OCI-LY7 (cell line): Measurements from ENCODE around the gene RIOK1.

Source experiments
- EZH2phosphoT487 ChIP-seq: fragments of 200-600 bp; sonication (generic); IDR thresholded peaks from 2 replicates; pipeline ENCODE4 v1.6.1; 2018; ENCODE audit warnings: low read depth, borderline replicate concordance, mild to moderate bottlenecking, mixed run types, antibody characterized with exemption, low read length, moderate library complexity, mixed read lengths
- TF ChIP-seq, protein P1 (sequence below): fragments of 200-600 bp; sonication (generic); conservative IDR thresholded peaks from 2 replicates; pipeline ENCODE4 v1.5.1; 2014; ENCODE audit warnings: mild to moderate bottlenecking, antibody characterized with exemption, low read length, moderate library complexity, mixed read lengths

DNA sequence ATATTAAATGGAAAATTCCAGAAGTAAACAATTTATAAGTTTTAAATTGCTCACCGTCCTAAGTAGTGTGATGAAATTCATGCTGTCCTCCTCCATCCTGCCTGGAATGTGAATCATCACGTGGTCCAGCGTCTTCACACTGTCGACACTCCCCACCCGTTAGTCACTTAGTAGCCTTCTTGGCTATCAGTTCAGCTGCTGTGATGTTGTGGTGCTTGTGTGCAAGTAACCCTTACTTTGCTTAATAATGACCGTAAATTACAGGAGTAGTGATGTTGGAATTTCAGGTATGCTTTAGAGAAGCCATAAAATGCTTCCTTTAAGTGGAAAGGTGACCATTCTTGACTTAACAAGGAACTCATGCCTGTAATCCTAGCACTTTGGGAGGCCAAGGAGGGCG lies 25.2 kb downstream of the RIOK1 start:
- TF ChIP-seq, protein P1, sequence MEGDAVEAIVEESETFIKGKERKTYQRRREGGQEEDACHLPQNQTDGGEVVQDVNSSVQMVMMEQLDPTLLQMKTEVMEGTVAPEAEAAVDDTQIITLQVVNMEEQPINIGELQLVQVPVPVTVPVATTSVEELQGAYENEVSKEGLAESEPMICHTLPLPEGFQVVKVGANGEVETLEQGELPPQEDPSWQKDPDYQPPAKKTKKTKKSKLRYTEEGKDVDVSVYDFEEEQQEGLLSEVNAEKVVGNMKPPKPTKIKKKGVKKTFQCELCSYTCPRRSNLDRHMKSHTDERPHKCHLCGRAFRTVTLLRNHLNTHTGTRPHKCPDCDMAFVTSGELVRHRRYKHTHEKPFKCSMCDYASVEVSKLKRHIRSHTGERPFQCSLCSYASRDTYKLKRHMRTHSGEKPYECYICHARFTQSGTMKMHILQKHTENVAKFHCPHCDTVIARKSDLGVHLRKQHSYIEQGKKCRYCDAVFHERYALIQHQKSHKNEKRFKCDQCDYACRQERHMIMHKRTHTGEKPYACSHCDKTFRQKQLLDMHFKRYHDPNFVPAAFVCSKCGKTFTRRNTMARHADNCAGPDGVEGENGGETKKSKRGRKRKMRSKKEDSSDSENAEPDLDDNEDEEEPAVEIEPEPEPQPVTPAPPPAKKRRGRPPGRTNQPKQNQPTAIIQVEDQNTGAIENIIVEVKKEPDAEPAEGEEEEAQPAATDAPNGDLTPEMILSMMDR, result no peak
- TF ChIP-seq EZH2phosphoT487, result no peak
